IMR-90 (cell line): Measurements from ENCODE around the gene MECR. TPM values are rescaled to one million over a fixed set of nuclear protein-coding genes. Genes with fewer than 3 reads are reported as not detected.

ENCODE experiments used
- ATAC-seq: fragments of 200-7000 bp; cut with Tn5 transposase; 2 replicates; pipeline ENCODE4 v1.9.1; 2020; ENCODE audit warnings: low read depth, mild to moderate bottlenecking, moderate library complexity
- BruUV-seq: library from RNA; stranded (reverse); fragments of 400-500 nt; replicated peaks from 2 replicates; lab custom pipeline; 2021; lab: Mats Ljungman, UMichigan
- CTCF ChIA-PET: fragments of 300-600 bp; formaldehyde crosslinking; extraction: SDS; loops from one replicate; lab custom pipeline; 2021; ENCODE audit warnings: antibody characterized with exemption; lab: Yijun Ruan, JAX
- POLR2A ChIA-PET: fragments of 300-600 bp; sonication (Branson Sonifier 250); formaldehyde crosslinking; loops from one replicate; lab custom pipeline; 2022; ENCODE audit warnings: antibody characterized with exemption; ENCODE audit not compliant: unreplicated experiment; lab: Charles Lee
- DNase-seq: peaks from one replicate; pipeline ENCODE4 v3.0.0; 2013
- H2AFZ ChIP-seq: replicated peaks from 2 replicates; pipeline ENCODE3; 2013; ENCODE audit warnings: low read length, mild to moderate bottlenecking; ENCODE audit not compliant: poor library complexity
- H2AK5ac ChIP-seq: 2 replicates; pipeline ENCODE4 v1.6.1; 2013; ENCODE audit warnings: low read depth, low read length, inconsistent platforms
- H2AK9ac ChIP-seq: replicated peaks from 2 replicates; pipeline ENCODE3; 2013; ENCODE audit warnings: mild to moderate bottlenecking, low read depth, low read length, moderate library complexity; ENCODE audit not compliant: poor library complexity
- H2BK120ac ChIP-seq: 2 replicates; pipeline ENCODE4 v1.6.1; 2013; ENCODE audit warnings: low read depth, low read length, inconsistent platforms
- H2BK15ac ChIP-seq: 3 replicates; pipeline ENCODE4 v1.6.1; 2013; ENCODE audit warnings: low read depth, low read length, inconsistent platforms
- H2BK20ac ChIP-seq: 2 replicates; pipeline ENCODE4 v1.6.1; 2013; ENCODE audit warnings: low read depth, mild to moderate bottlenecking, inconsistent platforms, low read length, moderate library complexity
- H2BK5ac ChIP-seq: 2 replicates; pipeline ENCODE4 v1.6.1; 2013; ENCODE audit warnings: mild to moderate bottlenecking, low read depth, low read length, inconsistent platforms; ENCODE audit not compliant: poor library complexity, severe bottlenecking
- H3K14ac ChIP-seq: replicated peaks from 2 replicates; pipeline ENCODE4 v1.6.1; 2013; ENCODE audit warnings: low read depth, low read length, inconsistent platforms
- H3K18ac ChIP-seq: 2 replicates; pipeline ENCODE4 v1.6.1; 2013; ENCODE audit warnings: low read depth, low read length, control low read depth
- H3K23ac ChIP-seq: 2 replicates; pipeline ENCODE4 v1.6.1; 2013; ENCODE audit warnings: low read depth, low read length, inconsistent platforms
- H3K27ac ChIP-seq: 2 replicates; pipeline ENCODE4 v1.5.1; 2013; ENCODE audit warnings: mild to moderate bottlenecking, control low read depth, low read length; ENCODE audit not compliant: insufficient read depth
- H3K27me3 ChIP-seq: 2 replicates; pipeline ENCODE4 v1.6.1; 2013; ENCODE audit warnings: low read length; ENCODE audit not compliant: control insufficient read depth, insufficient read depth
- H3K36me3 ChIP-seq: 2 replicates; pipeline ENCODE4 v1.6.1; 2013; ENCODE audit warnings: low read length, mixed read lengths; ENCODE audit not compliant: control insufficient read depth, insufficient read depth
- H3K4ac ChIP-seq: 2 replicates; pipeline ENCODE4 v1.6.1; 2013; ENCODE audit warnings: low read depth, low read length, inconsistent platforms
- H3K4me1 ChIP-seq: 2 replicates; pipeline ENCODE4 v1.6.1; 2013; ENCODE audit warnings: low read length, mixed read lengths; ENCODE audit not compliant: control insufficient read depth, insufficient read depth
- H3K4me2 ChIP-seq: 2 replicates; pipeline ENCODE4 v1.6.1; 2013; ENCODE audit warnings: low read depth, mild to moderate bottlenecking, control low read depth, low read length, moderate library complexity
- H3K4me3 ChIP-seq: 2 replicates; pipeline ENCODE4 v1.5.1; 2013; ENCODE audit warnings: low read depth, mild to moderate bottlenecking, control low read depth, low read length, moderate library complexity; ENCODE audit not compliant: insufficient read depth
- H3K56ac ChIP-seq: 2 replicates; pipeline ENCODE4 v1.6.1; 2013; ENCODE audit warnings: low read length, inconsistent platforms; ENCODE audit not compliant: insufficient read depth; ENCODE audit errors: extremely low read depth
- H3K79me1 ChIP-seq, 2 experiments: 2 replicates each; pipeline ENCODE4 v1.6.1; 2013; ENCODE audit warnings: low read length in 2 of 2, inconsistent platforms in 1 of 2, low read depth in 1 of 2
- H3K9ac ChIP-seq: 2 replicates; pipeline ENCODE4 v1.6.1; 2013; ENCODE audit warnings: low read depth, low read length, control low read depth
- H3K9me1 ChIP-seq: 2 replicates; pipeline ENCODE4 v1.6.1; 2013; ENCODE audit warnings: low read length, inconsistent platforms; ENCODE audit not compliant: insufficient read depth
- H3K9me3 ChIP-seq: 2 replicates; pipeline ENCODE4 v1.6.1; 2013; ENCODE audit warnings: low read length; ENCODE audit not compliant: control insufficient read depth, insufficient read depth
- H4K20me1 ChIP-seq: 2 replicates; pipeline ENCODE4 v1.6.1; 2013; ENCODE audit warnings: low read length, inconsistent platforms; ENCODE audit not compliant: insufficient read depth
- H4K5ac ChIP-seq: 2 replicates; pipeline ENCODE4 v1.6.1; 2013; ENCODE audit warnings: mild to moderate bottlenecking, low read depth, low read length, control low read depth
- H4K8ac ChIP-seq, 2 experiments: 2 replicates each; pipeline ENCODE4 v1.6.1; 2013; ENCODE audit warnings: low read depth in 2 of 2, low read length in 2 of 2, control low read depth in 1 of 2, inconsistent platforms in 1 of 2
- H4K91ac ChIP-seq: 2 replicates; pipeline ENCODE4 v1.6.1; 2013; ENCODE audit warnings: low read depth, low read length, inconsistent platforms; ENCODE audit not compliant: insufficient read depth
- BHLHE40 ChIP-seq: fragments of 150-350 bp; IDR thresholded peaks from 2 replicates; pipeline ENCODE4 v1.6.1; 2016; ENCODE audit warnings: mild to moderate bottlenecking, low read depth, low read length
- CEBPB ChIP-seq: IDR thresholded peaks from 2 replicates; pipeline ENCODE4 v1.6.1; 2012; ENCODE audit warnings: low read depth, low read length, improper control_type of control experiment
- CHD1 ChIP-seq: IDR thresholded peaks from 2 replicates; pipeline ENCODE4 v1.6.1; 2012; ENCODE audit warnings: low read depth, low read length, improper control_type of control experiment
- FOS ChIP-seq: fragments of 150-350 bp; IDR thresholded peaks from 2 replicates; pipeline ENCODE4 v1.6.1; 2016; ENCODE audit warnings: low read depth, low read length
- MAFK ChIP-seq: IDR thresholded peaks from 2 replicates; pipeline ENCODE4 v1.6.1; 2012; ENCODE audit warnings: low read depth, low read length, improper control_type of control experiment
- MAZ ChIP-seq: IDR thresholded peaks from 2 replicates; pipeline ENCODE4 v1.6.1; 2012; ENCODE audit warnings: low read depth, mild to moderate bottlenecking, low read length, improper control_type of control experiment, moderate library complexity, borderline replicate concordance
- MXI1 ChIP-seq: IDR thresholded peaks from 2 replicates; pipeline ENCODE4 v1.6.1; 2012; ENCODE audit warnings: low read depth, mild to moderate bottlenecking, low read length, moderate library complexity, borderline replicate concordance
- NFE2L2 ChIP-seq: fragments of 150-350 bp; IDR thresholded peaks from 2 replicates; pipeline ENCODE4 v1.6.1; 2016; ENCODE audit warnings: low read depth, mild to moderate bottlenecking, low read length
- POLR2A ChIP-seq: IDR thresholded peaks from 2 replicates; pipeline ENCODE4 v1.6.1; 2012; ENCODE audit warnings: mild to moderate bottlenecking, low read depth, low read length
- RAD21 ChIP-seq: IDR thresholded peaks from 2 replicates; pipeline ENCODE4 v1.6.1; 2012; ENCODE audit warnings: low read length, improper control_type of control experiment
- RCOR1 ChIP-seq: IDR thresholded peaks from 2 replicates; pipeline ENCODE4 v1.6.1; 2012; ENCODE audit warnings: mild to moderate bottlenecking, low read length, improper control_type of control experiment; ENCODE audit not compliant: insufficient replicate concordance
- RFX5 ChIP-seq: IDR thresholded peaks from 2 replicates; pipeline ENCODE4 v1.8.0; 2012; ENCODE audit warnings: low read depth, mild to moderate bottlenecking, low read length, moderate library complexity
- WGBS, 2 experiments: methylation state at CpG; one replicate each; pipeline versions ENCODE4 v1.1.5 to v1.1.7; 2013; ENCODE audit warnings: missing lambda C conversion rate in 2 of 2; ENCODE audit not compliant: insufficient read length in 1 of 2; ENCODE audit errors: extremely low coverage in 2 of 2; 5-methylcytosine and 5-hydroxymethylcytosine counted together
- dilution Hi-C: fragments of 300-500 bp; cut with HindIII; formaldehyde crosslinking; loops from one replicate; pipeline ENCODE4 v1.14.3; 2018; ENCODE audit warnings: low sequenced_read_pairs; ENCODE audit not compliant: unreplicated experiment
- in situ Hi-C: fragments of 300-500 bp; cut with MboI; formaldehyde crosslinking; loops from 3 replicates; pipeline ENCODE4 v1.14.3; 2019; ENCODE audit warnings: low sequenced_read_pairs, inconsistent platforms, mixed read lengths
- intact Hi-C: fragments of 100-400 bp; cut with micrococcal nuclease; formaldehyde crosslinking; loops from 2 replicates; pipeline ENCODE4 v1.10.0; 2022
- polyA plus RNA-seq, 3 experiments: library from polyadenylated mRNA; depleted of rRNA; stranded (reverse); fragments of >200 nt; gene quantifications; 2 replicates each; pipeline ENCODE4 v1.2.3, GENCODE V29; 2012; ENCODE audit warnings: low replicate concordance in 1 of 3
- total RNA-seq: library from RNA; depleted of rRNA; stranded (reverse); fragments of >200 nt; gene quantifications from 2 replicates; pipeline ENCODE4 v1.2.3, GENCODE V29; 2012
- TF ChIP-seq, protein P1 (sequence below): conservative IDR thresholded peaks from 2 replicates; pipeline ENCODE4 v1.5.1; 2012; ENCODE audit warnings: mild to moderate bottlenecking, low read depth, low read length, improper control_type of control experiment
- TF ChIP-seq, protein P2 (sequence below): fragments of 150-350 bp; IDR thresholded peaks from 2 replicates; pipeline ENCODE4 v1.6.1; 2017; ENCODE audit warnings: mild to moderate bottlenecking, antibody characterized with exemption, low read length, low read depth
- TF ChIP-seq, protein P3 (sequence below): fragments of 150-350 bp; IDR thresholded peaks from 2 replicates; pipeline ENCODE4 v1.6.1; 2016; ENCODE audit warnings: low read depth, mild to moderate bottlenecking, low read length, moderate library complexity, borderline replicate concordance

The MECR gene
- total and polyA plus RNA-seq, 2 of the 4 experiments (the other 2 are of a cell fraction): 20.3 to 24.8 TPM

DNA sequence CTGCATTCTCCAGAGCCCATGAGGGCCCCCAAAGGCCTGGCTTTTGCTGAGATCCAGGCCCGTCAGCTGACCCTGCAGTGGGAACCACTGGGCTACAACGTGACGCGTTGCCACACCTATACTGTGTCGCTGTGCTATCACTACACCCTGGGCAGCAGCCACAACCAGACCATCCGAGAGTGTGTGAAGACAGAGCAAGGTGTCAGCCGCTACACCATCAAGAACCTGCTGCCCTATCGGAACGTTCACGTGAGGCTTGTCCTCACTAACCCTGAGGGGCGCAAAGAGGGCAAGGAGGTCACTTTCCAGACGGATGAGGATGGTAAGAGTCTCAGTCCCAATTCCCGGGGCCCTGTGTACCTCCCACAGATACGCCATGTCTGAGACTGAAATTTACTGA is 44.7 kb upstream of the MECR start:
- H3K27ac ChIP-seq: no peak overlapping the region
- no peak overlapping the region for H2AK5ac ChIP-seq
- H2BK120ac ChIP-seq: no peak overlapping the region
- no TSS peak for BruUV-seq
- no peak overlapping the region for H4K8ac ChIP-seq
- dilution Hi-C loops: no loop called here
- H3K79me1 ChIP-seq: no peaks in the 10 kb centered on the region
- no peak overlapping the region for H2AFZ ChIP-seq
- no peak overlapping the region for H2AK9ac ChIP-seq
- no peaks in the 10 kb centered on the region for H4K20me1 ChIP-seq
- in situ Hi-C loops: no loop called here
- intact Hi-C loops: no loop called here
- no peaks in the 10 kb centered on the region for H3K36me3 ChIP-seq
- no peak overlapping the region for H3K4me3 ChIP-seq
- no peak for ATAC-seq
- H2BK20ac ChIP-seq: no peak overlapping the region
- no peak overlapping the region for H4K91ac ChIP-seq
- 70% methylated on average over 2 of the region's 14 CpGs; no CpG with 5 or more reads in 1 of the 2 experiments for WGBS, 2 experiments
- H3K4ac ChIP-seq: no peak overlapping the region
- no peak overlapping the region for H4K5ac ChIP-seq
- no peaks in the 10 kb centered on the region for H3K27me3 ChIP-seq
- no peak for DNase-seq
- peaks cover 11% of the 10 kb centered on the region; the same call in 1 of the 2 replicates for H3K4me1 ChIP-seq
- TF ChIP-seq, protein P1, sequence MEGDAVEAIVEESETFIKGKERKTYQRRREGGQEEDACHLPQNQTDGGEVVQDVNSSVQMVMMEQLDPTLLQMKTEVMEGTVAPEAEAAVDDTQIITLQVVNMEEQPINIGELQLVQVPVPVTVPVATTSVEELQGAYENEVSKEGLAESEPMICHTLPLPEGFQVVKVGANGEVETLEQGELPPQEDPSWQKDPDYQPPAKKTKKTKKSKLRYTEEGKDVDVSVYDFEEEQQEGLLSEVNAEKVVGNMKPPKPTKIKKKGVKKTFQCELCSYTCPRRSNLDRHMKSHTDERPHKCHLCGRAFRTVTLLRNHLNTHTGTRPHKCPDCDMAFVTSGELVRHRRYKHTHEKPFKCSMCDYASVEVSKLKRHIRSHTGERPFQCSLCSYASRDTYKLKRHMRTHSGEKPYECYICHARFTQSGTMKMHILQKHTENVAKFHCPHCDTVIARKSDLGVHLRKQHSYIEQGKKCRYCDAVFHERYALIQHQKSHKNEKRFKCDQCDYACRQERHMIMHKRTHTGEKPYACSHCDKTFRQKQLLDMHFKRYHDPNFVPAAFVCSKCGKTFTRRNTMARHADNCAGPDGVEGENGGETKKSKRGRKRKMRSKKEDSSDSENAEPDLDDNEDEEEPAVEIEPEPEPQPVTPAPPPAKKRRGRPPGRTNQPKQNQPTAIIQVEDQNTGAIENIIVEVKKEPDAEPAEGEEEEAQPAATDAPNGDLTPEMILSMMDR: no peak
- no peak for TF ChIP-seq FOS
- TF ChIP-seq, protein P2, sequence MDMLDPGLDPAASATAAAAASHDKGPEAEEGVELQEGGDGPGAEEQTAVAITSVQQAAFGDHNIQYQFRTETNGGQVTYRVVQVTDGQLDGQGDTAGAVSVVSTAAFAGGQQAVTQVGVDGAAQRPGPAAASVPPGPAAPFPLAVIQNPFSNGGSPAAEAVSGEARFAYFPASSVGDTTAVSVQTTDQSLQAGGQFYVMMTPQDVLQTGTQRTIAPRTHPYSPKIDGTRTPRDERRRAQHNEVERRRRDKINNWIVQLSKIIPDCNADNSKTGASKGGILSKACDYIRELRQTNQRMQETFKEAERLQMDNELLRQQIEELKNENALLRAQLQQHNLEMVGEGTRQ: no peak
- no peak for TF ChIP-seq POLR2A
- no peak for TF ChIP-seq RFX5
- TF ChIP-seq MAZ: no peak
- no peak for TF ChIP-seq CEBPB
- no peak for TF ChIP-seq RAD21
- TF ChIP-seq MXI1: no peak
- TF ChIP-seq, protein P3, sequence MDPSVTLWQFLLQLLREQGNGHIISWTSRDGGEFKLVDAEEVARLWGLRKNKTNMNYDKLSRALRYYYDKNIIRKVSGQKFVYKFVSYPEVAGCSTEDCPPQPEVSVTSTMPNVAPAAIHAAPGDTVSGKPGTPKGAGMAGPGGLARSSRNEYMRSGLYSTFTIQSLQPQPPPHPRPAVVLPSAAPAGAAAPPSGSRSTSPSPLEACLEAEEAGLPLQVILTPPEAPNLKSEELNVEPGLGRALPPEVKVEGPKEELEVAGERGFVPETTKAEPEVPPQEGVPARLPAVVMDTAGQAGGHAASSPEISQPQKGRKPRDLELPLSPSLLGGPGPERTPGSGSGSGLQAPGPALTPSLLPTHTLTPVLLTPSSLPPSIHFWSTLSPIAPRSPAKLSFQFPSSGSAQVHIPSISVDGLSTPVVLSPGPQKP: no peak
- TF ChIP-seq CHD1: no peak
- TF ChIP-seq BHLHE40: no peak
- TF ChIP-seq MAFK: no peak
- no peak for TF ChIP-seq NFE2L2
- no peak for TF ChIP-seq RCOR1
- H3K9me1 ChIP-seq: peaks cover 3% of the 10 kb centered on the region
- H3K9ac ChIP-seq: no peak overlapping the region
- ChIA-PET CTCF (no interaction called here), POLR2A (no interaction called here)
- H2BK5ac ChIP-seq: no peak overlapping the region
- H3K18ac ChIP-seq: no peak overlapping the region
- H2BK15ac ChIP-seq: no peak overlapping the region
- H3K56ac ChIP-seq: no peak overlapping the region
- no peak overlapping the region; the same call in 1 of the 2 replicates for H3K14ac ChIP-seq
- no peak overlapping the region for H3K23ac ChIP-seq
- no peaks in the 10 kb centered on the region for H3K9me3 ChIP-seq
- no peak overlapping the region for H3K4me2 ChIP-seq
